H54 (cell line): ENCODE results near the gene GRK6.
A peak's percentile ranks its signal among the peaks of the same experiment; 100 is the strongest.

Experiments used
- DNase-seq: peaks from one replicate; pipeline ENCODE4 v3.0.0; 2011; ENCODE audit warnings: low spot score, mixed read lengths; ENCODE audit not compliant: insufficient read length
- FAIRE-seq: peaks from 3 replicates; lab custom pipeline; 2011; peaks lifted over from hg19 to GRCh38; lab: Jason Lieb, UNC
- POLR2A ChIP-seq: IDR thresholded peaks from 2 replicates; pipeline ENCODE4 v1.6.1; 2011; ENCODE audit warnings: low read depth, mild to moderate bottlenecking, low read length

The GRK6 gene

GRCh38 chr5:177426566-177427210, at the start of gene GRK6:
GRK6 (plus strand) TSS chr5:177426676; CDS start chr5:177426846, 170 bp downstream.
- no peak for FAIRE-seq
- DNase-seq, result peak; percentile 53
- TF ChIP-seq POLR2A, result peak; percentile 81

- no peak for FAIRE-seq
- DNase-seq, result no peak
- TF ChIP-seq POLR2A, result no peak
Observed at GRCh38 chr5:177377851-177378776, 48.4 kb upstream of the GRK6 start.

GRCh38 chr5:177378884-177379883, 47.3 kb upstream of the GRK6 start:
- no peak for TF ChIP-seq POLR2A
- DNase-seq (peak; percentile 85), FAIRE-seq (peak; percentile 15)

- no peak for TF ChIP-seq POLR2A
- DNase-seq (no peak), FAIRE-seq (no peak)
Observed at GRCh38 chr5:177380805-177381126, 45.7 kb upstream of the GRK6 start.

- no peak for TF ChIP-seq POLR2A
- no peak for FAIRE-seq
- no peak for DNase-seq
Observed at GRCh38 chr5:177382423-177383029, 44.0 kb upstream of the GRK6 start.

GRCh38 chr5:177383181-177383580, 43.3 kb upstream of the GRK6 start:
- DNase-seq (no peak), FAIRE-seq (no peak)
- no peak for TF ChIP-seq POLR2A

GRCh38 chr5:177384134-177384533, 42.3 kb upstream of the GRK6 start, which contains the start of gene SLC34A1:
SLC34A1 (plus strand) TSS chr5:177384434; CDS start chr5:177385742, 1,308 bp downstream.
- no peak for DNase-seq
- no peak for TF ChIP-seq POLR2A
- no peak for FAIRE-seq

GRCh38 chr5:177385720-177386119, 40.8 kb upstream of the GRK6 start:
- DNase-seq, result no peak
- no peak for TF ChIP-seq POLR2A
- no peak for FAIRE-seq

- TF ChIP-seq POLR2A, result no peak
- DNase-seq (no peak), FAIRE-seq (no peak)
Observed at GRCh38 chr5:177386542-177386941, 39.9 kb upstream of the GRK6 start.

- FAIRE-seq (no peak), DNase-seq (no peak)
- TF ChIP-seq POLR2A, result no peak
Observed at GRCh38 chr5:177387405-177387804, 39.1 kb upstream of the GRK6 start.

- DNase-seq (no peak), FAIRE-seq (no peak)
- TF ChIP-seq POLR2A, result no peak
Observed at GRCh38 chr5:177388521-177389052, 37.9 kb upstream of the GRK6 start.

GRCh38 chr5:177389241-177390169, 37.0 kb upstream of the GRK6 start:
- peak; percentile 79 for DNase-seq
- peak; percentile 4; the same call in 1 of the 2 replicates for TF ChIP-seq POLR2A

More at GRCh38 chr5:177389241-177390169, 37.0 kb upstream of the GRK6 start:
- FAIRE-seq, result no peak
